Frontal cortex (tissue), 4 donors: Measurements from ENCODE around the gene MYO1F. TPM values are rescaled to one million over a fixed set of nuclear protein-coding genes. Genes with fewer than 3 reads are reported as not detected.
"Not testable (repeated sequence)": the region's sequence is repeated elsewhere in the genome, so short reads cannot be mapped to it uniquely, and the experiment has no call there.

Experiments used
- DNase-seq, 2 donors: peaks; one replicate each; pipeline ENCODE4 v3.0.0; 2012; ENCODE audit warnings: low spot score in 2 of 2
- FAIRE-seq: peaks from 2 replicates; lab custom pipeline; 2012; peaks lifted over from hg19 to GRCh38; lab: Jason Lieb, UNC
- total RNA-seq: library from RNA; depleted of rRNA; stranded (reverse); fragments of >200 nt; gene quantifications from one replicate; pipeline ENCODE4 v1.2.3, GENCODE V29; 2014
- donor health status: control.
- donor health status: control.
- donor health status: control.

Gene MYO1F
- total RNA-seq, 1 donor from 2014 or later, result 1.6 TPM

DNA sequence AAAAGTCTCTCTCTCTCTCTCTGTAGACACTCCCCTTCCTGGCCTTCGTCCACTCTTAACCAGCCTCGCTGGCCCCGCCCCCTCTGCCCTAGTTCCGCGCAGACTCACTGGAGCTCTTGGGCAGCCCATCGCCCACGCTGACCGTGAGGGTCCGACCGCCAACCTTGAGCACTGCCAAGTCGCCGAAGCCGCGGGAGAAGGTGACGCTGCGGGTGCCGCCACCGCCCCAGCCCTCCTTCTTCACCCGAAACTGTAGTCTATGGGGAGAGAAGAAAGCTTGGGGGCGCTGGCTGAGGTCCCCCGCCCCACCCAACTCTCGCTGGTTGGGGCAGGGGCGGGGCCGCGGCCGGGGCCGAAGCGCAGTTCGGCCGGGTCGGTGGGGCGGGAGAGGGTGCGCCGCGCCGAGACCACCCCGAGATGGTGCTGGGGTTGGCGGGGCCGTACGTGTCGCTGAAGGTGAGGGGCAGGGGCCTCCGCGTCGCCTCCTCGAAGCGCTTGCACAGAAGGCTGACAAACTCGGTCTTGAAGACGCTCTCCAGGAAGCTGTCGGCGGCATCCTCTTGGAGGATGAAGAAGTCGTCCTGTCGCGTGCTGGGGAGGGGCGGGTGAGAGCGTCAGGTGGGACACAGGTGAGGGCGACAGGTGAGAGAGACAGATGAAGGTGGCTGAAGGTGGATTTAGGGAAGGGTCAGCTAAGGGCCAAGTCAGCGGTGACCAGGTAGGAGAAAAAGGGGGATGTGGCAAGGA is 50.7 kb downstream of the MYO1F start:
- FAIRE-seq (no peak), DNase-seq (peak; percentile 87 to 89)

GRCh38 chr19:8525401-8525684 is 51.9 kb downstream of the MYO1F start:
- FAIRE-seq, result no peak
- no peak for DNase-seq

DNA sequence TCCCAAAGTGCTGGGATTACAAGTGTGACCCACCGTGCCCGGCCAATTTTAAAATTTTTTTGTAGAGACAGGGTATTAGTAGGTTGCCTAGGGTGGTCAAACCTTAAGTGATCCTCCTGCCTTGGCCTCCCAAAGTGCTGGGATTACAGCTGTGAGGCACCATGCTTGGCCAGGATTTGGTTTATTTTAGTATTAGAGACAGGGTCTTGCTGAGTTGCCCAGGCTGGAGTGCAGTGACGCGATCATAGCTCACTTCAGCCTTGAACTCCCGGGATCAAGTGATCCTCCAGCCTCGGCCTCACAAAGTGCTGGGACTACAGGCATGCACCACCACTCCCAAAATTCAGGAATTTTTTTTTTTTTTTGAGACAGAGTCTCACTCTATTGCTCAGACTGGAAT is 57.9 kb downstream of the MYO1F start:
- FAIRE-seq (no peak), DNase-seq (no peak)

GRCh38 chr19:8518536-8518935 is 58.7 kb downstream of the MYO1F start:
- FAIRE-seq (no peak), DNase-seq (no peak)

DNA sequence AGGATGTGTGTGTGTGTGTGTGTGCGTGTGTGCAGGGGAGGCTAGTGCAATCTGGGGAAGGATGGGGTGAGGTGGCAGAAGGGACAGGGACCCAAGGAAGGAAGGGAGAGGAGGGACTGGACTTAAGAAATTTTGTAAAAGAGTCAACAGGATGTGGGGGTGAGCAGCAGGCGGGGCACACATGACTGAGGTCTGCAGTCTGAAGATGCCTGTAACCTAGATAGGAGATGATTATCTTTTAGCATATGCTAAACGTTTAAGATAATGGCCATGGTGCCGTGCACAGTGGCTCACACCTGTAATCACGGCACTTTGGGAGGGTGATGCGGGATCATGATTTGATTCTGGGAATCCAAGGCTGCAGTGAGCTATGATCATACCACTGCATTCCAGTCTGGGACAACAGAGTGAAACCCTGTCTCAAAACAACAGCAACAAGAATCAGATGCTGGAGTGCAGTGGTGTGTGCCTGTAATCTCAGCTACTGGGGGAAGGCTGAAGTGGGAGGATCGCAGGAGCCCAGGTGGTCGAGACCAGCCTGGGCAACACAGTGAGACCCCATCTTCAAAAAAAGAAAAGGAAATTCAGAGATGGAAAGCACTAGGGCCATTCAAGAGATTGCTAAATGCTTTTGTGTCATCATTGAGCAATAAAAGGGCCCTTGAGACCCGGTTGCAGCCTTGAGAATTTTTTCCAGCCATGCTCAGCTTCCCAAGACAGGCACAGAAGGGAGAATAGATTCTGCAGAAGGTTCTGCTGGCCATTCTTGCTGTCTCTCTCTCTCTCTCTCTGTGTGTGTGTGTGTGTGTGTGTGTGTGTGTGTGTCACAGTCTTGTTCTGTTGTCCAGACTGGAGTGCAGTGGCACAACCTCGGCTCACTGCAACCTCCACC is 59.4 kb downstream of the MYO1F start:
- no peak for DNase-seq
- FAIRE-seq, result no peak

DNA sequence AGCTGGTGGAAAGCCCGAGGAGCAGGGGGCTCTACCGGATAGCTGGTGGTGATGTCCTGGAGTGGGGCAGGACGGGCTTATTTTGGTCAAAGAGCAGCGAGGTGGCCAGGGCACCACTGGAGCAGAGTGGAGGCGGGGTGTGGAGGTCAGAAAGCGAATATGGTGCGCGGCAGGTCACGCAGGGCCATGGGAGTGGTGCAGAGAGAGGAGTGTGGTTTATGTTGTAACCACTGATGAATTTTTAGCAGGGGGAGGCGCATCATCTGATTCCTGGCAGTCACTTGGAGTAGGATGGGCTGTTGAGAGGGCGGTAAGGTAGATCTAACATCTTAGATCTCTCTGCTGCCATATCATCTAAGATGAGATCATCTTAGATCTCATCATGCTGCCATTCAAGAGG is 61.9 kb downstream of the MYO1F start:
- DNase-seq (no peak), FAIRE-seq (no peak)

- not testable (repeated sequence) for FAIRE-seq, DNase-seq
These were observed 62.7 kb downstream of the MYO1F start for GRCh38 chr19:8514505-8515009.

GRCh38 chr19:8513687-8514504 is 63.3 kb downstream of the MYO1F start, which contains the start of gene ZNF414:
TSS of gene ZNF414 (minus strand) at chr19:8514167. CDS start at chr19:8514046, 121 bp downstream.
- FAIRE-seq, result no peak
- peak; percentile 97 for DNase-seq

DNA sequence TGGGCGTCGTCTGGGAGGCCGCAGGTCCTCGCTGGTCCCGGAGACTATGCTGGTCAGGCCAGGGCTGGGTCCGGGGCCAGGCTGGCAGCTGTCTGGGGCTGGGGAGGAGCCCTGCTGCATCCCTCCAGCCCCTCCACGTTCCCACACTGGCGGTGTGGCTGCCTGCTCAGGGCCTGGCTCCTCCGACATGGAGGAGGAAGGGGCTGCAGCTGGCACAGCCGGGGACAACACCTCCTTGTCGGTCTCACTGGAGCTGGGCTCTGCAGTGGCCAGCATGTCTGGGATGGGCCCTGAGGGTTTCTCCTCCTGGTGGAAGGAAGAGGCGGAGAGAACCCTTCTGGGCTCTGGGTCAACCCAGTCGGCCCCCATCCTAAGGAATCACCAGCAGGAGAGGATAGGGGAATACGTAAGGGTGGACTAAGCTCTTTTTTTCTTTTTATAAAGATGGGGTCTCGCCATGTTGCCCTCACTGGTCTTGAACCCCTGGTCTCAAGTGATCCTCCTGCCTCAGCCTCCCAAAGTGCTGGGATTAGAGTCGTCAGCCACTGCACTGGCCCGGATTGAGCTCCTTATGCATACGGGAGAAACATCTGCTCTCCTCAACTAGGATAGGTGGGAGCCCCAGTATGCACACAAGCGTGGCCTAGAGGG is 64.1 kb downstream of the MYO1F start:
- FAIRE-seq, result no peak
- DNase-seq, result peak in 1 of 2 donors; percentile 55

- DNase-seq (no peak), FAIRE-seq (no peak)
These were observed 64.9 kb downstream of the MYO1F start for GRCh38 chr19:8512115-8512967.

DNA sequence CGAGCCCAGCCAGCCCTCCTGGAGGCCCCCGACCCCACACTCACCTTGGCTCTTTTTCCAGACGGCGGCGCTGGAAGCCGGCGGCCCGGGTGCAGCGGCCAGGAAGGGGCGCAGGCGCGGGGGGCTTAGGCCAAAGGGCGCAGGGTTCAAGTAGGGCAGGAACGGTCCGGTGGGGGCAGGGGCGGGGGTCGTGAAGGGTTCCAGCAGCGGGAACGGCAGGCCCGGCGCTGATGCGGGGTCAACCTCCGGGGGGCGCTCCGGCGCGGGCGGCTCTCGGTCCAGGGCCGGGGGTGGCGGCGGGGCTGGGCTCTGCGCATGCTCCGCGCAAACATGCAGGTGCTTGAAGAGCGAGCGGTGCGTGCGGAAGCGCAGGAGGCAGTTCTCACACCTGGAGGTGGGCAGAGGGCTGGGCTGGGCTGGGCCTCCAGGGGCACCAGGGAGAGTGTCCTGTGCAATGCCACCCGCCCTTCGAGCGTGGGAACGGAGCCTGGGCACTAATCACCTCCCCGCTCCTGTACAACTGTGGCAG is 65.6 kb downstream of the MYO1F start:
- no peak for DNase-seq
- FAIRE-seq, result no peak

GRCh38 chr19:8510589-8511115 is 66.6 kb downstream of the MYO1F start:
- FAIRE-seq, result no peak
- no peak for DNase-seq

- DNase-seq (no peak), FAIRE-seq (no peak)
These were observed 70.8 kb downstream of the MYO1F start for GRCh38 chr19:8506402-8506957.

GRCh38 chr19:8505680-8506401 is 71.4 kb downstream of the MYO1F start:
- no peak for FAIRE-seq
- peak; percentile 89 to 92 for DNase-seq

DNA sequence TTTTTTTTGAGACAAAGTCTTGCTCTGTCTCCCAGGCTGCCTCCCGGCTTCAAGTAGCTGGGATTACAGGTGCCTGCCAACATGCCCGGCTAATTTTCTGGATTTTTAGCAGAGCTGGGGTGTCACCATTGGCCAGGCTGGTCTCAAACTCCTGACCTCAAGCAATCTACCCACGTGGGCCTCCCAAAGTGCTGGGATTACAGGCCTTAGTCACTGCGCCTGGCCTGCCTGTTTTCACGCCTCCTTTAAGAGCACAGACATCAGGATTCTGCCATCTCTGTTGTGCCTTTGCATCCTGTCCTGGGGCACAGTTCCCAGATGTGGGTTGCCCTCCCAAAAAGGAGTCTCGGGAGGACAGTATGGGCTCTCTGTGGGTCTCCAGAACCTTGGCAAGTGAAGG is 72.3 kb downstream of the MYO1F start:
- DNase-seq (no peak), FAIRE-seq (no peak)

GRCh38 chr19:8504171-8504570 is 73.1 kb downstream of the MYO1F start:
- FAIRE-seq, result no peak
- no peak for DNase-seq

DNA sequence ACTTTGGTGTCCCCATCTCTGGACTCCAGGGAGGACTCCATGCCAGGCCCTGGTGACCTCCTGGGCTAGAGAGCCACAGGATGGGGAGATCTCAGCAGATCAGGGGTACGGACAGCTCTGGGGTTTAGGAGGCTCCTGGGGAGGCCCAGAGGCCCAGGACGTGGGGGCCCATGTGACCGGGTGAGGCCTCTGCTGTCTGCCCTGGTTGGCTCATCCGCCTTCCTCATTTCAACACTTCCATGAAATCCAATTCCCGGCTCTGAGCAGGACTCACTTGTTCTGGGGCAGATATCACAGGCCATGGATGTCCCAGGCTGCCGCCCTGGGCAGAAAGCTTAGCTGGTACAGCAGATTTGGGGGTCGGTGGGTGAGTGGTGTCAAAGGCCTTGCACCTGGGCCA is 73.7 kb downstream of the MYO1F start:
- FAIRE-seq (no peak), DNase-seq (no peak)
